ENCODE data around the gene FANCI.

DNA sequence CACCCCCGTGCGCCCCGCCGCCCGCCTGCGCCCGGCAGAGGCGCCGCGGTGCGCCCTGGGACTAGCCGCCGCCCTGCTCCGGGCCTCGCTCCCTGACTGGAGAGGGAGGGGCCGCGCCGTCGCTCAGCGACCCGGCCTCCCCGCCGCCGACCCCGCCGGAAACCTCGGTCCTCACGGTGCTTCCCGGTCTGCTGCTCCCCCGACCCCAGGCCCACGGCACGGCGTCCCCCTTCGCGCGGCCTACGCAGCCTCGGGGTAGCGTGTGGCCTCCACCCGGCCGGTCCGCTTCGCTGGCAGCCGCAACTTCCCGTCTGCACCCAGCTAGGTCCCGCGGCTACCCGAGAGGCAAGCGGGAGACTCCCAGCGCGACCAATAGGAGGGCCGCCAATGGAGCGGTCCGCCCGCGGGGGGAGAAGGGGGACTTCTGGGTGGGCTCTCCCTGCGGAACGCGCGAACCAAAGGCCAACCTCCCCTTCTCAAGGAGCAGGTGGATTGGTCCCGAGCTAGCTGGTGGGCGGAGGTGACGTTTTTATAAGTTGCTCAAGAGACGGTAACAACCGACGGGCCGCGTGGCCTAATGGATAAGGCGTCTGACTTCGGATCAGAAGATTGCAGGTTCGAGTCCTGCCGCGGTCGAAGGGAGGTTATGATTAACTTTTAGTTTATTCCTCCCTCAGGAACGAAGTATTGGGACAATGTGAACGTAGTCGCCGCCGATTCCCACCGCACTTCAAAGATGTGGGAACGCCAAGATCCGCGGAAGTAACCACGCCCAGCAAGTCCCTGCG lies 90.9 kb downstream of the FANCI start, which contains the start of gene POLG:
- TF ChIP-seq, protein P1, sequence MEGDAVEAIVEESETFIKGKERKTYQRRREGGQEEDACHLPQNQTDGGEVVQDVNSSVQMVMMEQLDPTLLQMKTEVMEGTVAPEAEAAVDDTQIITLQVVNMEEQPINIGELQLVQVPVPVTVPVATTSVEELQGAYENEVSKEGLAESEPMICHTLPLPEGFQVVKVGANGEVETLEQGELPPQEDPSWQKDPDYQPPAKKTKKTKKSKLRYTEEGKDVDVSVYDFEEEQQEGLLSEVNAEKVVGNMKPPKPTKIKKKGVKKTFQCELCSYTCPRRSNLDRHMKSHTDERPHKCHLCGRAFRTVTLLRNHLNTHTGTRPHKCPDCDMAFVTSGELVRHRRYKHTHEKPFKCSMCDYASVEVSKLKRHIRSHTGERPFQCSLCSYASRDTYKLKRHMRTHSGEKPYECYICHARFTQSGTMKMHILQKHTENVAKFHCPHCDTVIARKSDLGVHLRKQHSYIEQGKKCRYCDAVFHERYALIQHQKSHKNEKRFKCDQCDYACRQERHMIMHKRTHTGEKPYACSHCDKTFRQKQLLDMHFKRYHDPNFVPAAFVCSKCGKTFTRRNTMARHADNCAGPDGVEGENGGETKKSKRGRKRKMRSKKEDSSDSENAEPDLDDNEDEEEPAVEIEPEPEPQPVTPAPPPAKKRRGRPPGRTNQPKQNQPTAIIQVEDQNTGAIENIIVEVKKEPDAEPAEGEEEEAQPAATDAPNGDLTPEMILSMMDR (tag by site-specific recombination; IDR thresholded peaks at IDR 0.05): no peak
- no peak for TF ChIP-seq ZNF274 (IDR thresholded peaks at IDR 0.05; ENCODE audit: low read length)
- no peak for TF ChIP-seq ZNF274 (tag by site-specific recombination; IDR thresholded peaks at IDR 0.05; ENCODE audit: borderline replicate concordance)
- no peak for TF ChIP-seq ZNF23 (tag by site-specific recombination; IDR thresholded peaks at IDR 0.05; ENCODE audit: borderline replicate concordance)
- TF ChIP-seq ZFP69B (tag by site-specific recombination; IDR thresholded peaks at IDR 0.05): peak; percentile 80
- peak; percentile 97 for TF ChIP-seq ZEB2 (tag by site-specific recombination; IDR thresholded peaks at IDR 0.05)

Measured in HEK293 (cell line).